ENCODE data around the gene SLC39A2. TPM values are rescaled to one million over a fixed set of nuclear protein-coding genes. Genes with fewer than 3 reads are reported as not detected.

SLC39A2 gene
- total RNA-seq, 1 experiment from 2014 or later: not detected

DNA sequence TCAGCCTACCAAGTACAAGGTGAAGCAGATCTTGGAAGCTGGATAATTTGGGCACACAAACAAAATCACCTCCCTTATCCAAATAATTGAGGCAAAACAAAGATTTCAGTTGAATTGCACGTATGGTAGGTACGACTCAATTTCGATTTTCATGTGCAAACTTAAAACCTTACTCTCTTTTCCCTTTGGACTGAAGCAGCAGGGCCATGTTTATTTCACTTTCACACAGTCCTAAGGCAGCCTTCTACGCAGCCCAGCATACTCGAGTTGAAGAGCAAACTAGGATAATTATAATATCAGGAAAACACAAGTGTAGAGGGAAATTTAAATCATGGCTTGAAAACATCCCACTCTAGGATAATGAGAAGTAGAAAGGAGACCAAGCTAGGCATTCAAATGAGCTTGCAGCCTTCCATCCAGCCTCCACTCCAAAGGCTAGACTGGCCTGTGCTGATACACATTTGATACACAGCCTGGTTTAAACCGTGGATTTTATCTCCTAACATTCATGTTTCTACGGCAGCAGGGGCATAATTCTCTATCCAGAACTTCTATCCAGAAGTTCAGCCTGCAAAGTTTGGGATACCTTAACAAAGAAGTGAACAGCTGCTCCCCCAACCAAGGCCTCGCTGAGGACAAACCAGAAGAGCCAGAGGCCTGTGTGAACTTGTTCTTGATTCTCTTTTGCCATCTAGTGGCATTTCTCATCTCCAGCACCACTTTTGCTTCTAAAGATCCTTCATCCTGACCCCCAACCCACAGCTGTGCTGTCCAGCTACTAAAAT is 40.7 kb downstream of the SLC39A2 start:
- CTCF ChIA-PET: interaction anchor here (0.6 to 5.4 kb wide), 17 partner anchors 9 to 357 kb away, joined by 3 to 148 read pairs (median 4); no protein-coding TSS in a partner anchor
- ATAC-seq (peak; percentile 92), DNase-seq (ENCODE audit: low read depth, low spot score) (peak; percentile 41)
- Histone ChIP-seq H3K9me3 (ENCODE audit: control insufficient read depth in 1 of 2, insufficient read depth in 1 of 2, low read depth in 1 of 2, low read length in 2 of 2) (no peaks in the 10 kb centered on the region), H3K4me3 (replicated peaks in 1 of 2; ENCODE audit: low read depth in 1 of 2, low read length in 2 of 2) (no peak overlapping the region), H3K9ac (ENCODE audit: low read length) (no peak overlapping the region), H3K9me2 (ENCODE audit: insufficient read depth) (no peaks in the 10 kb centered on the region), H3K4me1 (ENCODE audit: control insufficient read depth in 1 of 2, insufficient read depth in 2 of 2, low read length in 2 of 2) (peaks cover 0 to 7% of the 10 kb centered on the region in 2 experiments; a peak in 1 of 4 replicates), H2AFZ (ENCODE audit: low read depth, low read length, poor library complexity, severe bottlenecking) (no peak overlapping the region), H3K27ac (ENCODE audit: low read depth, low read length) (no peak overlapping the region), H3K79me2 (ENCODE audit: insufficient read depth, low read length) (no peaks in the 10 kb centered on the region), H3K27me3 (ENCODE audit: insufficient read depth, low read length) (no peaks in the 10 kb centered on the region), H3K4me2 (ENCODE audit: low read length) (no peak overlapping the region), H3K36me3 (ENCODE audit: control insufficient read depth in 1 of 2, insufficient read depth in 2 of 2, low read length in 2 of 2) (no peaks in the 10 kb centered on the region), H4K20me1 (ENCODE audit: insufficient read depth) (no peaks in the 10 kb centered on the region)
- no peak for TF ChIP-seq ELF1 (IDR thresholded peaks at IDR 0.05; ENCODE audit: borderline replicate concordance, low read depth)
- no peak for TF ChIP-seq JUND (IDR thresholded peaks at IDR 0.05)
- TF ChIP-seq CBX3 (IDR thresholded peaks at IDR 0.05; ENCODE audit: low read depth): no peak
- no peak for TF ChIP-seq POLR2A (IDR thresholded peaks at IDR 0.05; ENCODE audit: borderline replicate concordance, extremely low read depth, insufficient read depth, insufficient read length)
- TF ChIP-seq, protein P1, sequence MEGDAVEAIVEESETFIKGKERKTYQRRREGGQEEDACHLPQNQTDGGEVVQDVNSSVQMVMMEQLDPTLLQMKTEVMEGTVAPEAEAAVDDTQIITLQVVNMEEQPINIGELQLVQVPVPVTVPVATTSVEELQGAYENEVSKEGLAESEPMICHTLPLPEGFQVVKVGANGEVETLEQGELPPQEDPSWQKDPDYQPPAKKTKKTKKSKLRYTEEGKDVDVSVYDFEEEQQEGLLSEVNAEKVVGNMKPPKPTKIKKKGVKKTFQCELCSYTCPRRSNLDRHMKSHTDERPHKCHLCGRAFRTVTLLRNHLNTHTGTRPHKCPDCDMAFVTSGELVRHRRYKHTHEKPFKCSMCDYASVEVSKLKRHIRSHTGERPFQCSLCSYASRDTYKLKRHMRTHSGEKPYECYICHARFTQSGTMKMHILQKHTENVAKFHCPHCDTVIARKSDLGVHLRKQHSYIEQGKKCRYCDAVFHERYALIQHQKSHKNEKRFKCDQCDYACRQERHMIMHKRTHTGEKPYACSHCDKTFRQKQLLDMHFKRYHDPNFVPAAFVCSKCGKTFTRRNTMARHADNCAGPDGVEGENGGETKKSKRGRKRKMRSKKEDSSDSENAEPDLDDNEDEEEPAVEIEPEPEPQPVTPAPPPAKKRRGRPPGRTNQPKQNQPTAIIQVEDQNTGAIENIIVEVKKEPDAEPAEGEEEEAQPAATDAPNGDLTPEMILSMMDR (IDR thresholded peaks at IDR 0.05 in 2 of 3, conservative IDR thresholded peaks at IDR 0.05 in 1 of 3; ENCODE audit: borderline replicate concordance in 1 of 3, insufficient read depth in 1 of 3, low read depth in 2 of 3, low read length in 2 of 3): peak; percentile 58 to 61 (median 60); a peak in 5 of 6 replicates
- TF ChIP-seq SP1 (IDR thresholded peaks at IDR 0.05; ENCODE audit: low read depth): no peak
- peak; percentile 77 for TF ChIP-seq RAD21 (IDR thresholded peaks at IDR 0.05; ENCODE audit: low read depth)
- TF ChIP-seq SIN3A (IDR thresholded peaks at IDR 0.05; ENCODE audit: low read depth): no peak
- no peak for TF ChIP-seq SRF (IDR thresholded peaks at IDR 0.05; ENCODE audit: low read depth)
- no peak for TF ChIP-seq EGR1 (IDR thresholded peaks at IDR 0.05; ENCODE audit: low read depth)
- TF ChIP-seq ZBTB33 (IDR thresholded peaks at IDR 0.05; ENCODE audit: extremely low read depth, insufficient replicate concordance, low read length): no peak
- TF ChIP-seq EZH2phosphoT487 (IDR thresholded peaks at IDR 0.05; ENCODE audit: borderline replicate concordance): no peak
- no peak for TF ChIP-seq FOSL1 (IDR thresholded peaks at IDR 0.05; ENCODE audit: low read depth)
- TF ChIP-seq ZFX (IDR thresholded peaks at IDR 0.05): peak; percentile 23; the same call in 1 of the 2 replicates
- TF ChIP-seq EZH2 (IDR thresholded peaks at IDR 0.05): no peak
- TF ChIP-seq CEBPB (IDR thresholded peaks at IDR 0.05; ENCODE audit: low read depth): no peak
- TF ChIP-seq ZNF274 (IDR thresholded peaks at IDR 0.05; ENCODE audit: low read depth, low read length): no peak
- TF ChIP-seq, protein P2, sequence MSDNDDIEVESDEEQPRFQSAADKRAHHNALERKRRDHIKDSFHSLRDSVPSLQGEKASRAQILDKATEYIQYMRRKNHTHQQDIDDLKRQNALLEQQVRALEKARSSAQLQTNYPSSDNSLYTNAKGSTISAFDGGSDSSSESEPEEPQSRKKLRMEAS (IDR thresholded peaks at IDR 0.05): no peak
- TF ChIP-seq TCF7L2 (IDR thresholded peaks at IDR 0.05; ENCODE audit: borderline replicate concordance, extremely low read depth, insufficient read depth, insufficient read length): no peak
- intact Hi-C loops (cut with micrococcal nuclease): loop anchor here (1.0 kb wide), 3 partner anchors 25 to 342 kb away; no protein-coding TSS in a partner anchor
- RAD21 ChIA-PET (ENCODE audit: low non-redundant PET in 1 of 2, low total read pairs in 2 of 2, uncharacterized antibody in 2 of 2, unreplicated experiment in 2 of 2): interaction anchor here (0.6 to 2.2 kb wide), 5 partner anchors 25 to 68 kb away, joined by 3 to 30 read pairs (median 4); no protein-coding TSS in a partner anchor
- POLR2A ChIA-PET: interaction anchor here (1.8 kb wide), 1 partner anchor 25 kb away, joined by 6 read pairs; no protein-coding TSS in a partner anchor
- BruUV-seq (replicated peaks): no TSS peak
